ENCODE data around the gene HSCB. TPM values are rescaled to one million over a fixed set of nuclear protein-coding genes. Genes with fewer than 3 reads are reported as not detected.

HSCB gene
- total RNA-seq, 1 donor from 2014 or later: 19.0 TPM

DNA sequence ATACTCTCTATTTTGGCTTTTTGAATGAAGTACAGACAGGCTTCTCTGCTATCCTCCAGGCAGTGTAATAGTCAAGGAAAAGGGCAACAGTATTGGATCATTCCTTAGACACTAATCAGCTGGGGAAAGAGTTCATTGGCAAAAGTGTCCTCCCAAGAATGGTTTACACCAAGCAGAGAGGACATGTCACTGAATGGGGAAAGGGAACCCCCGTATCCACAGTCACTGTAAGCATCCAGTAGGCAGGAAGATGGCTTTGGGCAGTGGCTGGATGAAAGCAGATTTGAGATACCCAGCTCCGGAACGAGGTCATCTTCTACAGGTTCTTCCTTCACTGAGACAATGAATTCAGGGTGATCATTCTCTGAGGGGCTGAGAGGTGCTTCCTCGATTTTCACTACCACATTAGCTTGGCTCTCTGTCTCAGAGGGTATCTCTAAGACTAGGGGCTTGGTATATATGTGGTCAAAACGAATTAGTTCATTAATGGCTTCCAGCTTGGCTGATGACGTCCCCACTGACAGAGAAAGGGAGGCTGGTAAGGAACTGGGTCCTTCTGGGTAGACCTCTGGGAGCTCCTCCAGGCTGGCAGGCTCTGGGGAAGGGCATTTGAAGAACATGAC is 53.3 kb downstream of the HSCB start:
- Histone ChIP-seq H3K79me2 (ENCODE audit: low read depth) (peaks cover 36% of the 10 kb centered on the region), H2AFZ (replicated peaks) (no peak overlapping the region), H3K9me3 (ENCODE audit: low read depth) (no peaks in the 10 kb centered on the region), H3K4me3 (no peak overlapping the region), H3K4me1 (peaks cover 8% of the 10 kb centered on the region), H3K9ac (no peak overlapping the region), H3K36me3 (no peaks in the 10 kb centered on the region), H3K27me3 (no peaks in the 10 kb centered on the region), H3K27ac (no peak overlapping the region), H3K4me2 (no peak overlapping the region), H4K20me1 (ENCODE audit: low read depth) (peaks cover 21% of the 10 kb centered on the region), H3F3A (ENCODE audit: low read depth) (peaks cover 48% of the 10 kb centered on the region)
- H3K27ac Mint-ChIP-seq: no peak overlapping the region
- no peak overlapping the region for H3K4me3 Mint-ChIP-seq
- H3K27me3 Mint-ChIP-seq (ENCODE audit: insufficient read depth, low read depth): peaks cover 3% of the 10 kb centered on the region
- no peaks in the 10 kb centered on the region for H3K9me3 Mint-ChIP-seq
- no peak for DNase-seq (ENCODE audit: low spot score)
- H3K36me3 Mint-ChIP-seq: peaks cover 36% of the 10 kb centered on the region
- H3K4me1 Mint-ChIP-seq: peaks cover 20% of the 10 kb centered on the region
- TF ChIP-seq EZH2phosphoT487 (IDR thresholded peaks at IDR 0.05) (no peak), EZH2 (IDR thresholded peaks at IDR 0.05) (no peak)
- TF ChIP-seq, protein P1, sequence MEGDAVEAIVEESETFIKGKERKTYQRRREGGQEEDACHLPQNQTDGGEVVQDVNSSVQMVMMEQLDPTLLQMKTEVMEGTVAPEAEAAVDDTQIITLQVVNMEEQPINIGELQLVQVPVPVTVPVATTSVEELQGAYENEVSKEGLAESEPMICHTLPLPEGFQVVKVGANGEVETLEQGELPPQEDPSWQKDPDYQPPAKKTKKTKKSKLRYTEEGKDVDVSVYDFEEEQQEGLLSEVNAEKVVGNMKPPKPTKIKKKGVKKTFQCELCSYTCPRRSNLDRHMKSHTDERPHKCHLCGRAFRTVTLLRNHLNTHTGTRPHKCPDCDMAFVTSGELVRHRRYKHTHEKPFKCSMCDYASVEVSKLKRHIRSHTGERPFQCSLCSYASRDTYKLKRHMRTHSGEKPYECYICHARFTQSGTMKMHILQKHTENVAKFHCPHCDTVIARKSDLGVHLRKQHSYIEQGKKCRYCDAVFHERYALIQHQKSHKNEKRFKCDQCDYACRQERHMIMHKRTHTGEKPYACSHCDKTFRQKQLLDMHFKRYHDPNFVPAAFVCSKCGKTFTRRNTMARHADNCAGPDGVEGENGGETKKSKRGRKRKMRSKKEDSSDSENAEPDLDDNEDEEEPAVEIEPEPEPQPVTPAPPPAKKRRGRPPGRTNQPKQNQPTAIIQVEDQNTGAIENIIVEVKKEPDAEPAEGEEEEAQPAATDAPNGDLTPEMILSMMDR (IDR thresholded peaks at IDR 0.05): no peak

DNA sequence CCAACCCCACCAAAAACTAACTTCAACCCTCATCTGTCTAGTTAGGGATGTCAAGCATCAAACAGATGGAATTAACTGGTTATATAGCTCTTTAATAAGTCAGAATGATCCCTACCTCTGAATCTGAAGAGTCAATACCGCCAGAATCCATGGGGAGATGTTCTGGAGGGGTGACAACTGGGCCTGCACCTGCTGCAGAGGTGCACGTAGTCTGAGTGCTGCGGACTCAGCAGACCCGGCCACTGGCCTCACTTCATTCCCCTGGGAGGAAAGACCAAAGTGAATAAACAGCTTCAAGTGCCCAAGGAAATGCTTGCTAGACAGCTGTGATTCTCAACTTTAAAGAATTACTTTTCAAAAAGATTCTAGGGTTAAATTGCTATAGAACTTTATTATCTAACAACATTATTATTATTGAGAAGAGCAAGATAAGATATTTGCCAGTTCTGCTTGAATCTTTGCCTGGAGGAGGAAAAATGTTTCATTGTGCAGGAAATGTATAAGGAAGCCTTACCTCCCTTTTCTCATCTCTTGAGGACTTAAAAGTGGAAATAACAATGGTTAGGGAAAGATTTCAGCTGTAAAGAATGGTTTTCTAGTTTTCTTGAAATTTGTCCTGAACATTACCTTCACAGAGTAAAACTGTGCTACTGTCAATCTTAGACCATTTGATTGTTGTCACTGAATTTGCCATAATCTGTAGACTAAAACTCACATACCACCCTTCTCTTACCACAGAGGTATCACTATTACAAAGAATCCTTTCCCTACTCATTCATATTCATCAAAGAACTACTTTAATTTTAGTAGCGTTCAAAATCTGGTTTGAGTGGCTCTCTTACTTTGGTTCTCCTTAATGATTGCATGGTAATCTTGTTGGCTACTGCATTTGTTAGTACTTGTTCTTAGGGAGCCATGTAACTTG is 54.4 kb downstream of the HSCB start:
- no peaks in the 10 kb centered on the region for H3K27me3 ChIP-seq
- Mint-ChIP-seq H3K4me1 (peaks cover 26% of the 10 kb centered on the region), H3K9me3 (no peaks in the 10 kb centered on the region), H3K27me3 (ENCODE audit: insufficient read depth, low read depth) (peaks cover 3% of the 10 kb centered on the region), H3K27ac (peak overlapping the region; percentile 50), H3K4me3 (no peak overlapping the region), H3K36me3 (peaks cover 36% of the 10 kb centered on the region)
- no peak for DNase-seq (ENCODE audit: low spot score)
- no peak overlapping the region for H3K4me2 ChIP-seq
- no peak overlapping the region for H2AFZ ChIP-seq (replicated peaks)
- peaks cover 21% of the 10 kb centered on the region for H4K20me1 ChIP-seq (ENCODE audit: low read depth)
- H3K4me1 ChIP-seq: peaks cover 12% of the 10 kb centered on the region
- H3K27ac ChIP-seq: no peak overlapping the region
- H3F3A ChIP-seq (ENCODE audit: low read depth): peaks cover 55% of the 10 kb centered on the region
- no peak overlapping the region for H3K9ac ChIP-seq
- no peaks in the 10 kb centered on the region for H3K36me3 ChIP-seq
- TF ChIP-seq EZH2 (IDR thresholded peaks at IDR 0.05): no peak
- TF ChIP-seq, protein P1 (IDR thresholded peaks at IDR 0.05): no peak
- TF ChIP-seq EZH2phosphoT487 (IDR thresholded peaks at IDR 0.05): no peak
- no peaks in the 10 kb centered on the region for H3K9me3 ChIP-seq (ENCODE audit: low read depth)
- H3K79me2 ChIP-seq (ENCODE audit: low read depth): peaks cover 42% of the 10 kb centered on the region
- no peak overlapping the region for H3K4me3 ChIP-seq

DNA sequence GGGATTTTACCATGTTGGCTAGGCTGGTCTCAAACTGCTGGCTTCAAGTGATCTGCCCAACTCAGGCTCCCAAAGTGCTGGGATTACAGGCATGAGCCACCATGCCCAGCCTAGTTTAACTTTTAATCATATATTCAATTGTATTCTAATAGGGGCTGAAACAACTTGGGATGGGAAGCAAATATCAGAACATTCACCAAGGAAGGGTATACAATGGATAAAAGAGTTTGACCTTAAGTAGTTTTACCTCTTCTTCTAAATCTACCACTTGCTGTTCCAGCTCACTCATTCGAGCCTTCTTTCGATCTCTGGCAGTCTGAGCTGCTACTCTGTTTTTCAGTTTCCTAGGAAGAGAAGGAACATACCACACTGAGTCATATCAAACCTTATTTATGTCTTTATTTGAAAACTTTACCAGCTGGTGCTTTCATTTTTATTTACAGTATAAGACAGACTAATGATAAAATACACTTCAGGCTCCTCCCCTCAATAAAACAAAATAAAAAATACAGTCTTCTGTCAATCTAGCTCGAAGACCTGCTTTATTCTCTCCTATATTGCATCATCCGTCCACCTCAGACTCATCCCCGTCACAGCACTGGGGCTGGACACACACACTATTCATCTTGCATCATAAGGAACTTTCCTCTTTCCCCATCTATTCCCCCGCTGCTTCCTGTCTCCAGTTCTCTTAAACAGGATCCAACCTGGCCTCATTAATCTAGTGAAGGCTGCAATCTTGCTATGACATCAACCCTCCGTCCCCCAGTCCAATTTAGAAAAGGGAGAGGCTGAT is 57.2 kb downstream of the HSCB start:
- Histone ChIP-seq H4K20me1 (ENCODE audit: low read depth) (peaks cover 21% of the 10 kb centered on the region), H3K4me3 (peak overlapping the region; percentile 86), H3K4me2 (peak overlapping the region; percentile 95), H3K9ac (peak overlapping the region; percentile 97), H3K79me2 (ENCODE audit: low read depth) (peaks cover 45% of the 10 kb centered on the region), H2AFZ (replicated peaks) (no peak overlapping the region), H3K9me3 (ENCODE audit: low read depth) (no peaks in the 10 kb centered on the region), H3F3A (ENCODE audit: low read depth) (peaks cover 52% of the 10 kb centered on the region), H3K36me3 (no peaks in the 10 kb centered on the region), H3K27me3 (no peaks in the 10 kb centered on the region), H3K27ac (no peak overlapping the region), H3K4me1 (peaks cover 20% of the 10 kb centered on the region)
- Mint-ChIP-seq H3K9me3 (no peaks in the 10 kb centered on the region), H3K36me3 (peaks cover 29% of the 10 kb centered on the region), H3K4me1 (peaks cover 35% of the 10 kb centered on the region), H3K4me3 (peak overlapping the region; percentile 91), H3K27me3 (ENCODE audit: insufficient read depth, low read depth) (peaks cover 3% of the 10 kb centered on the region), H3K27ac (peak overlapping the region; percentile 24)
- TF ChIP-seq EZH2phosphoT487 (IDR thresholded peaks at IDR 0.05): no peak
- TF ChIP-seq, protein P1 (IDR thresholded peaks at IDR 0.05): no peak
- peak; percentile 32 for DNase-seq (ENCODE audit: low spot score)
